Effector CD4-positive, alpha-beta T cell (primary cell): ENCODE data around the gene MCF2L2.
"Not testable (repeated sequence)": the region's sequence is repeated elsewhere in the genome, so short reads cannot be mapped to it uniquely, and the experiment has no call there.

Experiments used
- DNase-seq: peaks from one replicate; pipeline ENCODE4 v3.0.0-alpha.2; 2020

MCF2L2 gene

GRCh38 chr3:183394150-183394549 lies 34.3 kb downstream of the MCF2L2 start:
- no peak for DNase-seq

GRCh38 chr3:183393625-183394024 lies 34.8 kb downstream of the MCF2L2 start:
- no peak for DNase-seq

GRCh38 chr3:183392186-183393034 lies 36.0 kb downstream of the MCF2L2 start:
- DNase-seq = no peak

- no peak for DNase-seq
These were observed 37.0 kb downstream of the MCF2L2 start for GRCh38 chr3:183391460-183391859.

- DNase-seq = no peak
These were observed 37.6 kb downstream of the MCF2L2 start for GRCh38 chr3:183390844-183391243.

- no peak for DNase-seq
These were observed 40.1 kb downstream of the MCF2L2 start for GRCh38 chr3:183388213-183388895.

GRCh38 chr3:183387797-183388196 lies 40.6 kb downstream of the MCF2L2 start:
- DNase-seq = no peak

GRCh38 chr3:183386651-183387050 lies 41.8 kb downstream of the MCF2L2 start:
- DNase-seq = no peak

- DNase-seq = peak; percentile 35
These were observed 42.5 kb downstream of the MCF2L2 start for GRCh38 chr3:183385698-183386613.

- DNase-seq = no peak
These were observed 46.7 kb downstream of the MCF2L2 start for GRCh38 chr3:183381673-183382072.

- DNase-seq = no peak
These were observed 47.2 kb downstream of the MCF2L2 start for GRCh38 chr3:183381179-183381578.

- no peak for DNase-seq
These were observed 49.5 kb downstream of the MCF2L2 start for GRCh38 chr3:183378951-183379350.

- no peak for DNase-seq
These were observed 49.9 kb downstream of the MCF2L2 start for GRCh38 chr3:183378545-183378944.

GRCh38 chr3:183378008-183378407 lies 50.4 kb downstream of the MCF2L2 start:
- DNase-seq = no peak

GRCh38 chr3:183377307-183377959 lies 51.0 kb downstream of the MCF2L2 start:
- no peak for DNase-seq

GRCh38 chr3:183375787-183376186 lies 52.6 kb downstream of the MCF2L2 start:
- DNase-seq = no peak

- DNase-seq = no peak
These were observed 53.1 kb downstream of the MCF2L2 start for GRCh38 chr3:183375337-183375736.

GRCh38 chr3:183372911-183373310 lies 55.5 kb downstream of the MCF2L2 start:
- no peak for DNase-seq

- DNase-seq = not testable (repeated sequence)
These were observed 56.8 kb downstream of the MCF2L2 start for GRCh38 chr3:183371600-183371968.

GRCh38 chr3:183370391-183370790 lies 58.0 kb downstream of the MCF2L2 start:
- DNase-seq = no peak

GRCh38 chr3:183369627-183370026 lies 58.8 kb downstream of the MCF2L2 start:
- DNase-seq = no peak

- no peak for DNase-seq
These were observed 59.3 kb downstream of the MCF2L2 start for GRCh38 chr3:183369117-183369516.
